Epidermal melanocyte (primary cell): ENCODE measurements around the gene VPS11.
A peak's percentile ranks its signal among the peaks of the same experiment; 100 is the strongest.

ENCODE experiments used
- DNase-seq: peaks from one replicate; pipeline ENCODE4 v3.0.0; 2011; ENCODE audit warnings: low spot score; ENCODE audit not compliant: insufficient read length

VPS11 gene

DNA sequence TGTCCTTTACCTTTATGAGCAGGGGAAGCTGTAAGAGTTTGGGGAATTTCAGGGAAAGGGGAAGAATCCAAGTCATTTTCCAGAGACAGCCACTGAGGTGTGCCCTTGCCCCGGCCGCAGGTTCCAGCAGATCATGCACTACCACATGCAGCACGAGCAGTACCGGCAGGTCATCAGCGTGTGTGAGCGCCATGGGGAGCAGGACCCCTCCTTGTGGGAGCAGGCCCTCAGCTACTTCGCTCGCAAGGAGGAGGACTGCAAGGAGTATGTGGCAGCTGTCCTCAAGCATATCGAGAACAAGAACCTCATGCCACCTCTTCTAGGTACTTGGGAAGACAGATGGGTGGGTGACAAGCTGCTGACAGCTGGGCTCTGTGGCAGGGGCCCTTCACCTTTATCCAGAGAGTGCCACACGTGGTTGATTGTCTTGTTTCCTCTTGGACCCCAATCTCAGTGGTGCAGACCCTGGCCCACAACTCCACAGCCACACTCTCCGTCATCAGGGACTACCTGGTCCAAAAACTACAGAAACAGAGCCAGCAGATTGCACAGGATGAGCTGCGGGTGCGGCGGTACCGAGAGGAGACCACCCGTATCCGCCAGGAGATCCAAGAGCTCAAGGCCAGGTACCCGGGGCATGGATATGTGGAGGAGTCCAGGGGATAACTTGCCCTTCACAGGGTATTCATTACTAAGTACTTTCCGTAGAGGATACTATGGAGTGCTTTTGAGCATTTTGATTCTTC is 11.2 kb downstream of the VPS11 start:
- no peak for DNase-seq

DNA sequence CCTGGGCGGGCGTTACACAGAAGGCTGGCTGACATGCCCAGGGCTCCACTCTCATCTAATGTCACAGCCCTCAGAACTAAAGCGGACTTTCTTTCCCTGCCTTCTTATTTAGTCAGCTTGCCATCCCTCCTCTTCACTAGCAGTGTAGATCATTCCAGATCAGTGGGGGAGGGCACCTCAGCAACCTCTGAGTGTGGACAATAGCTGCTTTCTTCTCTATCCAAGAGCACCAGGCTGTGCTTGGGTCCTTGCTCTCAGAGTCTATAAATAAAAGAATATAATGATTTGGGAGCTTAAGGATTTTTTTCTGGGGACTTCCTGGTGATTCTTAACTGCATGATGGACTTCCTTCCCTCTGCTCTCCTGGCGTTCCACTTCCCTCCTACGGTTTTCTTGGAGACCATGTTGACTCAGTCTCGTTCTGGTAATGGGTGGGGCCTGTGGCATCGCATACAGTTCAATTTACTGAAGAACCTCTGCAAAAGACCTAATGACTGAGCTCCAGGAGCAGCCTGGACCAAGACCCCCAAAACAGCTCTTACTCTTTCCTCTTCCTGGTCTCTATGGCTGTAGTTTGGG is 14.2 kb downstream of the VPS11 start:
- no peak for DNase-seq

DNA sequence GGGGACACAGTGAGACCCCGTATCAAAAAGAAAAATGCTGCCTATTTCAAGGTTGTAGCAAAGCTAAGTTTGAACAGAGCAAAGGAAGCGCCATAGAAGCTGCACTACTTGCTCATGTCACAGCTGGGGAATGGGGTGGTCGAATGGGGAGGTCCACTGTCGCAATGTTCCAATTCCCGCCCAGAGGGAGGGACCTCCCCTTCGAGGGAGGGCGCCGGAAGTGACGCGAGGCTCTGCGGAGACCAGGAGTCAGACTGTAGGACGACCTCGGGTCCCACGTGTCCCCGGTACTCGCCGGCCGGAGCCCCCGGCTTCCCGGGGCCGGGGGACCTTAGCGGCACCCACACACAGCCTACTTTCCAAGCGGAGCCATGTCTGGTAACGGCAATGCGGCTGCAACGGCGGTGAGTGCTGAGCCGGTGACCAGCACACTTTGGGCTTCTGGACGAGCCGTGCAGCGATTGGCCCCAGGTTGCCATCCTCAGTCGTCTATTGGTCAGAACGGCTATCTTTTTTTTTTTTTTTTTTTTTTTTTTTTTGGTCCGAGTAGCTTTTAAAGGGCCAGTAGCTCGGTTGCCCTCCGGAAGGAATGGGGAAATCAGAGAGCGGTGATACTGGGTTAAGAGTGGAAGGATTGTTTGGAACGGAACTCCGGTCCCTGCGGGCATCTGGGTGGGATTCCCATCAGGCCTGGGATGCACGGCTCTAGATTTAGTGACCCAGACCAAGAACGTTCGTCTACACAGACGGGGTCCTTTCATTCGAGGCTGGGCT is 17.2 kb downstream of the VPS11 start, which contains the start of gene HMBS:
Gene HMBS (plus strand): TSS at position 219 of the 774 bp plus-strand sequence. CDS start 153 bp downstream, at position 372.
- DNase-seq = peak; percentile 83

DNA sequence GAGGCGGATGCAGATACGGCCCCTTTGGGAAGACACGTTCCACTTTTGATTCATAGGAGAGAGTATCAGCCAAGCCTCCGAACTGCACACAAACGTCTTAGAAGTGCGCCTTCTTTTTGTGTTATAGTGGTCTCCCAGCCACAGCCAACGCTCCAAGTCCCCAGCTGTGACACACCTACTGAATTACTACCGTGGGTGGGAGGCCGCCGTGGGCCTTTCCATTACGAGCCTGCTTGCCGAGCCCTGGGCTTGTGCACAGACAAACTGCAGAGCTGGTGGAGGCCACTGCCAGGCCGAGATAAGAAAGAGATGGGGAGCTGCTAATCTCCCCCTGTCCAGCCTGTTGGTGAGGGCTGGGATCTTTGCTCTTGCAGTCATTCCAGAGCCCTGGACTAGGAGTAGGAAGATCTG is 17.8 kb downstream of the VPS11 start:
- no peak for DNase-seq

DNA sequence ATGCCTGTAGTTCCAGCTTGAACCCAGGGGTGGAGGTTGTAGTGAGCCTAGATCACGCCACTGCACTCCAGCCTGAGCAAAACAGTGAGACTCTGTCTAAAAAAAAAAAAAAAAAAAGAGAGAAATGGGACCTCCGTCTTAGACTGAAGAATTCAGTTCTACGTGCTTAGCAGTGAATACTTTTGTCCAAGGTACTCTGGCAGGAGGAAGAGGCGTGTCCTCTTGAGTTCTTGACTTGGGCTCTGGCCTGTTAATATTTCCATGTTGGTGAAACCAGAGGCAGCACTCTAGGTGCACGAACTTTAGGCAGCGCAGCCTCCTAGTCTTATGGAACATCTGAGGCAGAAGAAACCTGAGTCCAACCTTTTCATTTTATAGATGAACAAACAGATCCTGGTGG is 19.5 kb downstream of the VPS11 start:
- DNase-seq = no peak

DNA sequence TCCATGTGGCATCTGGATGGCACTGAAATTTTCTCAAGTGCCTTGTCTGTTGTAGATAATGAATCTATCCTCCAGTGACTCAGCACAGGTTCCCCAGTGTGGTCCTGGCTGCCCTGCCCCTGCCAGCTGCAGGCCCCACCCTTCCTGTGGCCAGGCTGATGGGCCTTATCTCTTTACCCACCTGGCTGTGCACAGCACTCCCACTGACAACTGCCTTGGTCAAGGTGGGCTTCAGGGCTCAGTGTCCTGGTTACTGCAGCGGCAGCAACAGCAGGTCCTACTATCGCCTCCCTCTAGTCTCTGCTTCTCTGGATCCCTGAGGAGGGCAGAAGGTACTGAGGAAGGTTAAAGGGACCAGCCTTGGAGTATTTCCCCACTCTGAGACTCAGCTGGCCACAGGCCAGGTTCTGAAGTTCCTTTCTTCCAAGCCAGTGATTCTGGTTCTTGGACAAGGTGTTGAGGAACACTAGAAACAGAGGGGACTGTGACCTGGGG is 20.2 kb downstream of the VPS11 start:
- no peak for DNase-seq

DNA sequence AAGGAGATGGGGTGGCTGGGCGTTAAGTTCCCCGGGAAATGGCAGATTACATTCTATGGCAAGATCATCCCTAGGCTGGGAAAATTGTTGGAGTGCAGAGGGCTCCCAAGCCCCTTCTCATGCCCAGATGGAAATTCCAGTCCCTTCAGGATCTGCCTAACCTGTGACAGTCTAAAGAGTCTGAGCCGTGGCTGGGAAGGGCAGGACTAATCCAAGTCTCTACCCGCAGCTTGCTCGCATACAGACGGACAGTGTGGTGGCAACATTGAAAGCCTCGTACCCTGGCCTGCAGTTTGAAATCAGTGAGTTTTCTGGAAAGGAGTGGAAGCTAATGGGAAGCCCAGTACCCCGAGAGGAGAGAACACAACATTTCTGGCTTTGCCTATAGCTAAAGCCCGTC is 20.8 kb downstream of the VPS11 start:
- no peak for DNase-seq

DNA sequence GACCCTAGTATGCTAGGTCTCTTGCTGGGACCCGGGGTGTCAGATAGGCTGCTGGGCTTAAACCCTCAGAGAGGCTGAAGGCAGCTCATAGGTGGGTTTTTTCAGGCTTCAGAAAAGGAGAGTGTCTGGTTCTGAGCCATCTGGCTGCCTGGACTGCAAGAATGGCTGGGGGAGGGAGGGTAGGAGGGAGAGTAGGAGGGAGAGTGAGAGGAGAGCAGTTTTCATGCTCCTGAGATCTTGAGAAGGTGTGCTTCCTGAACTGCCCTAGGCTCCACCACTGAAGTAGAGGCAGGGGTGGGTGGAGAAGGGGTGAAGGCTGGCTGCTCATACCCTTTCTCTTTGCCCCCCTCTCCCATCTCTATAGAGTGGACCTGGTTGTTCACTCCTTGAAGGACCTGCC is 21.7 kb downstream of the VPS11 start:
- DNase-seq = no peak

DNA sequence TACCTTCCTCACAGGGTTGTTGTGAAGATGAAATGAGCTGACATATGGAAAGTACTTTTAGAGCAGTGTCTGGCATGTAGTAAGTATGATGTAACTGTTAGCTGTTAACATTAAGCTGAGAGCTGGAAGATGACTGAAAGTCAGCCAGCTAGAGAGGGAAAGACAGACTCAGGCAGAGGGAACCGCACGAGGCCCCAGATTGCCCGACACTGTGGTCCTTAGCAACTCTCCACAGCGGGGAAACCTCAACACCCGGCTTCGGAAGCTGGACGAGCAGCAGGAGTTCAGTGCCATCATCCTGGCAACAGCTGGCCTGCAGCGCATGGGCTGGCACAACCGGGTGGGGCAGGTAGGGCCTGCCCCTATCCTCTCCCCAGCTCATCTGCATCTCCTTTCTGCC is 23.6 kb downstream of the VPS11 start:
- no peak for DNase-seq

DNA sequence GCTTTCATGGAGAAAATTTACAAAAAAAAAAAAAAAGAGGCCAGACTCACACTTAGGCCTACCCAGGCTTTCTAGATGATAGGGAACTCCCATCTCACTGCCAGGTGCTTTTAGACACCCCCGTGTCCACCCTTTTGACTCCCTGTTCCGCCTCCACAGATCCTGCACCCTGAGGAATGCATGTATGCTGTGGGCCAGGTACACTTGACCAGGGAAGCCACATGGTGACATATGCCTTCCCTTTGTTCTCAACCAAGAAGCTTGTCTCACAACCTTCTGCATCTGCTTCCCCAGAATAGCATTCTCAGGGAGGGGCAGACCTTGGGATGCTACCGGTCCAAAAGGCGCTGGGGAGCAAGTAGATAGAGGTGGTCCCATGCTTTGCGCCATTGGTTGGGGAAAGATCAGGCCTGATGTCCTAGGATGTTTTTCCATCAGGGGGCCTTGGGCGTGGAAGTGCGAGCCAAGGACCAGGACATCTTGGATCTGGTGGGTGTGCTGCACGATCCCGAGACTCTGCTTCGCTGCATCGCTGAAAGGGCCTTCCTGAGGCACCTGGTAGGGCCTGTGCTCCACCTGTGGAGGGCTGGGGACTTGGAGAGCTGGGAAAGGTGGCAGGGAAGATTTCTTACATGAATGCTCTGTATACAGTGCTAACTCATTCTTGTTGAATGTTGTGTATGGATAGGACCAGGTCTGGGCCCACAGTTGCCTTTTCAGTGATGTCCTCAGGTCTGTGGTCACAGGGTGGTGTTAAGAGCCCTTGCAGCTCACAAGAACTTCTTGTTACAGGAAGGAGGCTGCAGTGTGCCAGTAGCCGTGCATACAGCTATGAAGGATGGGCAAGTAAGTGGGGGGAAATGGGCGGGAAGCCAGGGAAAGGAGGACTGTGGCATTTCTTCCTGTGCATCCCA is 24.6 kb downstream of the VPS11 start:
- no peak for DNase-seq

DNA sequence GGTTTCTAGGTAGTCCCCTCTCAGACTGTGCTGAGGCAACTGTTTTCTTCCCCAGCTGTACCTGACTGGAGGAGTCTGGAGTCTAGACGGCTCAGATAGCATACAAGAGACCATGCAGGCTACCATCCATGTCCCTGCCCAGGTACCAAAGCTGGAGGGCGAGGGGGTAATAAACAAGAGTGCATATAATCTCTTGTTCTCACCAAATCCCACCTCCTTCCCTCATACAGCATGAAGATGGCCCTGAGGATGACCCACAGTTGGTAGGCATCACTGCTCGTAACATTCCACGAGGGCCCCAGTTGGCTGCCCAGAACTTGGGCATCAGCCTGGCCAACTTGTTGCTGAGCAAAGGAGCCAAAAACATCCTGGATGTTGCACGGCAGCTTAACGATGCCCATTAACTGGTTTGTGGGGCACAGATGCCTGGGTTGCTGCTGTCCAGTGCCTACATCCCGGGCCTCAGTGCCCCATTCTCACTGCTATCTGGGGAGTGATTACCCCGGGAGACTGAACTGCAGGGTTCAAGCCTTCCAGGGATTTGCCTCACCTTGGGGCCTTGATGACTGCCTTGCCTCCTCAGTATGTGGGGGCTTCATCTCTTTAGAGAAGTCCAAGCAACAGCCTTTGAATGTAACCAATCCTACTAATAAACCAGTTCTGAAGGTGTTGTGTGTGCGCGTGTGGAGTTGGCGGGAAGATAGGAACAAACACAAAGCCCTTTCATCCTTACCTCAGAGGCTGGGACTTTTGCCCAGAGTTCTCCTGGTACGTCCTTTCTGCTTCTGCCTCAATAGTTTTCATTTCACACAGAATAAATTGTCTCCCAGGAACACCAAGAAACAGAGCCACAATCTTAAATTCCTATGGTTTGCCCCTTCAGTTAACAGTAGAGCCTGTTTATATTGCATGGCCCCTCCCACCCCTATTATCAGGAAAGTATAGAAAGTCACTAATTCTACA is 25.5 kb downstream of the VPS11 start:
- no peak for DNase-seq

DNA sequence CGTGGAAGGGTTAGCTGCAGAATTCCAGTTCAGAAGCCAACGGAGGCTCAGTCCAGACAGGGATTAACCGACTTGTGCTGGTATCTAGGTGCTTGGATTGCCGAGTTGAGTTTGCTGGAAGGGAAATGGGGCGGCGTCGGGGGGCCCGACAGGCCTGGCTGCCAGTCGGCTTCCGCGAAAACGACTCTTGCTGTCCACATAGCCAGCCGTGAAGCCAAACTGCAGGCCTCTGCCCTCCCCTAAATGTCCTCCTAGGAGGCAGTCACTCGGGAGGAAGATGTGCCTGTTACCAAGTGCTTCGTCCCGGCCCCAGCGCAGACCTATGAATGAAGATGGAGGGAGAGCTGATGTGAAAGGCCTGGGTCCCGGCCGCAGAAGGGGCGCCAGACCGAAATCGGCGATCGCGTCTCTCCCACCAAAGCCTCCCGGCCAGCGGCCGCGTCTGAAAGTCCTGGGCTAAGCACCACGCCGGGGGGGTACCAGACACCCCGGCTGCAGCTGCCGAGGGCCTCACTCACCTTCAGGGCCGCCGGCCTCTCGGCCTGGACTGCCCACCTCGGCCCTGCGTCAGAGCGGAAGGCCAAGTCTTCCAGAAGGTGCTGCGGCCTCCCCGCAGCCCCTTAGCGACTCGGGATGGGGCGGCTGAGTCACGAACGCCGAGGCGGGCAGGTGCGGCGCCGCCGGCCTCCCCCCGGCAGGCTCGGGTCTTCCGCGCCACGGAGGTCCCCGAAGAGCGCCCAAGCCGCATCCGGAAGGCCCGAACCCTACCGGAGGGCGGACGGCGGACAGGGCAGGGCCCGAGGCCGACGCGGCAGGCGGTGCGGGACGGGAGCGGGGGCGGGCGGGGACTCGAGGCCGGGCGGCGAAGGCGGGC is 26.6 kb downstream of the VPS11 start:
- no peak for DNase-seq

DNA sequence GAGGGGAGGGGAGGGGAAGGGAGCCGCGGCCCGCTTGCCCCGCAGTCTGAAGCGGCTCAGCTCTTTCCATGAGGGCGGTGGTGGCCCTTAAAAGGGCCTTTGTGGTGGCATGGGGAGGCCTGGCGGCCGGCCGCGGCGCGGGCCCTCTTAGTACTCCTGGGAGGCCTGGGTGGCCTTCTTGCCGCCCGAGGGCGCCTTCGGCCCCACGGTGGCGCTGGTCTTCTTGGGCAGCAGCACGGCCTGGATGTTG is 27.1 kb downstream of the VPS11 start:
- DNase-seq = no peak

DNA sequence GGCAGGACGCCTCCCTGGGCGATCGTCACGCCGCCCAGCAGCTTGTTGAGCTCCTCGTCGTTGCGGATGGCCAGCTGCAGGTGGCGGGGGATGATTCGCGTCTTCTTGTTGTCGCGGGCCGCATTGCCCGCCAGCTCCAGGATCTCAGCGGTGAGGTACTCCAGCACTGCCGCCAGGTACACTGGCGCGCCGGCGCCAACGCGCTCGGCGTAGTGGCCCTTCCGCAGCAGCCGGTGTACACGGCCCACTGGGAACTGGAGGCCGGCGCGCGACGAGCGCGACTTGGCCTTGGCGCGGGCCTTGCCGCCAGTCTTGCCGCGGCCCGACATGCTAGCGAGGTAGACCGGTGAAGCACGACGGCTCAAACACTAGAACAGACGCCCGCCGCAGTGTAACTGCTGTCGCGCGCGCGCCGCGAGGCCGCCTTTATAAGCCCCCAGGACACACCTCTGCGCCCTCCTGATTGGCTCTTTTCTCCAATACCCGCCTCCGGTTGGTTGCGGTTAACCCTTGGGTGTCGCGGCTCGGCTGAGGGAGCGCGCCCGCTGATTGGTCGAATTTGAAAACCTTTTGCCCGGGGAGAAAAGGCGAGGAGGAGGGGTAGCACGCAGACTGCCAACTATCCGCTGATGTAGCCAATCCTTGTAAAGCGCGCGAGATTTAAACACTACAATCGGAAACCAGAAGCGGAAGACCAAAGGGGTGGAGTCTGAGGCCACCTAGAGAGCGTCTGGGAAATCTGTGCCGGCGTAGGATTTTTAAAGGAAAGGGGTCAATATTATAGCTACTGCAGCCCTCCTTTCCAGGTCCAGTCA is 27.7 kb downstream of the VPS11 start:
- DNase-seq = peak; percentile 98

DNA sequence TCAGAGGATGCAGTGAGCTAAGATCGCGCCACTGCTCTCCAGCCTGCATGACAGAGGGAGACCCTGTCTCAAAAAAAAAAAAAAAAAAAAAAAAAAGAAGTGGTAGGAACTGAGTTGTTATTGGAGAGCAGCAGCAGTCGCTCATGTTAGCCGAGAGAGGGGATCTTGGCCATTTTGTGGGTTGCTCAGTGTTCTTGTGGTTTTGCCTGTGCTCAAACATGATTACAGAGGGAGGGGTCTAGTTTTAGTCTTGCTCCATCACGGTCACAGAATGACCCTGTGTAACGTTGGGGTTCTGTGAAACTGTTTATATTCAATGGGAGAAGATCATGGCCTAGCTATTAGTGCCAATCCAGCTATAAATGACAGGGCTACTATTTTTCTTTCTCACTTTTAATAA is 32.1 kb downstream of the VPS11 start:
- DNase-seq = no peak

DNA sequence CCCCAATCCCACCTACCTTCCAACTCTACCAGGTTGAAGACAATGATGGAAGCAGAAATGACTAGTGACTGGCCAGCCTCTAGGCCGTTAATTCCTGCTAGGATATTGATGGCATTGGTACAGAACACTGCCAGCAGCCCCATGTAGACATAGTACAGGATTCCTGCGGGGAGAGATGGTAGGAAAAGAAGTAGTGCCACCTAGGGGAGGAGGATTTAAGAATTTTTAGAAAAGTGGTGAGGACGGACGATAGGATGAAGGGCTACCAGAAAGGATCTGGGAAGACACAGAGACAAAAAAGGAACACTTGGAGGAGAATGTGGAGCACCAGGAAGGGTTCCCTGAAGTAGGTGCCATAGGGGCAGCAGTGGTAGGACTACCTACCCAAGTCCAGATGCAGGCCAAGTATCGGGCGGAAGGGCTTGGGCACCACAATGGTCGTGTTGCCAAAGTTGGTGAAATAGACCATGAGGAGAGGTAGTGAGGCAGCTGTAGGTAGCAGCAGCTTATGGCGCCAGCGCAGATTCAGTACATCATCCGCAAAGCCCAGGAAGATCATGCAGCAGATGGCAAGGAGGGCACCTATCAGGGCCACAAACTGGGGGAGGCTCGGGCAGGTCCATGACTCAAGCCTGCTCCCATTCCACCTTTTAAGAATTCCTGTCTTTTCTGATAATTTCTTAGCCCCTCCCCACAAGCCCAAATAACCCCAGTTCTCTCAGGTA is 32.8 kb downstream of the VPS11 start:
- no peak for DNase-seq

DNA sequence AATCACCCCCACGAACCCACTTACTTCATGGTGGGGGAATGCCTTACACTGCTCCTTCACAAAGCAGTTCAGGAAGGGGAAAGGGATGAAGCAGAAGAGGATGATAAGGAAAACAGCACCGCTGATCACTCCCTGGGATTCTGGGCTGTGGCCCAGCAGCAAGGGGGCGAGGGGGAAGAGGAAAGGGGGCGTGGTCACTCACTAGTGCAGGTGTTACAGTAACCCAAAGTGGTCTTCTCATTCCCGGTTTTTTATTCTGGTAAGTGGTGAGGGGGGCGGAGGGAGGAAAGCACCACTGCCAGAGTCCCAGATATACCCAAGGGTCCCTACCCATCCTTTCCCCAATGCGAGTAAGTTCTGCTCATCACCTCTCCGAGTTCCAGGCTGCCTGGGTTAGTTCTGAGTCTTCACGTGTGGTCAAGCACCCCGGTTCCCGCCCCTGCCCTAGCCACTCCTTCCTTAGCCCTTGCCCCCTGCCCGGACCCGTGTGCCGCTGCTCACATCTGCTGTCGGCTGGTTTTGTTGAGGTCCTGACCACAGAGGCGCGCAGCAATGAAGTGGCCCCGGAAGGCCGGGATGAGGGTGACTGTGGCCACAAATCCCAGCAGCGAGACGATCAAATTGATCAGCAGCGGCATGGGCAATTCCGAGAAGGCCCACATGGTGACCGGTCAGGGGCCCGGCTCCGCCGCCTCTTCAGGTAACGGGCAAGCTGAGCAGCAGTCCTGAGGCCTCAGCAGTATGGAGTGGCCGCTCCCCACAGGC is 33.6 kb downstream of the VPS11 start:
- no peak for DNase-seq
